ENCODE measurements around the gene OR8B2. TPM values are rescaled to one million over a fixed set of nuclear protein-coding genes. Genes with fewer than 3 reads are reported as not detected.

The OR8B2 gene
- total RNA-seq, 1 experiment from 2014 or later: not detected

GRCh38 chr11:124346311-124346955, 37.9 kb downstream of the OR8B2 start:
- no peak overlapping the region for H3K27ac ChIP-seq (ENCODE audit: low read length)
- H3F3A ChIP-seq (ENCODE audit: low read length, unreplicated experiment): no peaks in the 10 kb centered on the region
- no peaks in the 10 kb centered on the region for H3K4me1 ChIP-seq (ENCODE audit: insufficient read depth, low read length)
- no peak for DNase-seq
- H3K9me3 ChIP-seq (ENCODE audit: low read length): no peaks in the 10 kb centered on the region
- no peak overlapping the region for H2AFZ ChIP-seq (ENCODE audit: low read length)
- no peak overlapping the region for H3K9ac ChIP-seq (ENCODE audit: low read length)
- no peak overlapping the region for H3K4me2 ChIP-seq (ENCODE audit: low read length)
- TF ChIP-seq EZH2 (IDR thresholded peaks at IDR 0.05; ENCODE audit: low read length, unreplicated experiment) (no peak), EZH2phosphoT487 (IDR thresholded peaks at IDR 0.05; ENCODE audit: borderline replicate concordance, low read length) (no peak)
- TF ChIP-seq, protein P1, sequence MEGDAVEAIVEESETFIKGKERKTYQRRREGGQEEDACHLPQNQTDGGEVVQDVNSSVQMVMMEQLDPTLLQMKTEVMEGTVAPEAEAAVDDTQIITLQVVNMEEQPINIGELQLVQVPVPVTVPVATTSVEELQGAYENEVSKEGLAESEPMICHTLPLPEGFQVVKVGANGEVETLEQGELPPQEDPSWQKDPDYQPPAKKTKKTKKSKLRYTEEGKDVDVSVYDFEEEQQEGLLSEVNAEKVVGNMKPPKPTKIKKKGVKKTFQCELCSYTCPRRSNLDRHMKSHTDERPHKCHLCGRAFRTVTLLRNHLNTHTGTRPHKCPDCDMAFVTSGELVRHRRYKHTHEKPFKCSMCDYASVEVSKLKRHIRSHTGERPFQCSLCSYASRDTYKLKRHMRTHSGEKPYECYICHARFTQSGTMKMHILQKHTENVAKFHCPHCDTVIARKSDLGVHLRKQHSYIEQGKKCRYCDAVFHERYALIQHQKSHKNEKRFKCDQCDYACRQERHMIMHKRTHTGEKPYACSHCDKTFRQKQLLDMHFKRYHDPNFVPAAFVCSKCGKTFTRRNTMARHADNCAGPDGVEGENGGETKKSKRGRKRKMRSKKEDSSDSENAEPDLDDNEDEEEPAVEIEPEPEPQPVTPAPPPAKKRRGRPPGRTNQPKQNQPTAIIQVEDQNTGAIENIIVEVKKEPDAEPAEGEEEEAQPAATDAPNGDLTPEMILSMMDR (conservative IDR thresholded peaks at IDR 0.05; ENCODE audit: low read depth, low read length): no peak
- H3K4me3 ChIP-seq (ENCODE audit: low read length): no peak overlapping the region
- intact Hi-C loops (cut with micrococcal nuclease): no loop called here
- no peak for ATAC-seq
- no TSS peak for BruUV-seq (replicated peaks)
- ChIA-PET CTCF (no interaction called here), POLR2A (ENCODE audit: unreplicated experiment) (no interaction called here)
- H3K79me2 ChIP-seq (ENCODE audit: low read length): no peaks in the 10 kb centered on the region
- peaks cover 20% of the 10 kb centered on the region; the same call in 1 of the 2 replicates for H3K27me3 ChIP-seq (ENCODE audit: low read length)
- H3K36me3 ChIP-seq (ENCODE audit: low read depth, low read length): no peaks in the 10 kb centered on the region
- no peaks in the 10 kb centered on the region for H3K9me2 ChIP-seq (replicated peaks; ENCODE audit: low read length)
- no peaks in the 10 kb centered on the region for H4K20me1 ChIP-seq (ENCODE audit: low read length)

- H3K9ac ChIP-seq (ENCODE audit: low read length): no peak overlapping the region
- H3K36me3 ChIP-seq (ENCODE audit: low read depth, low read length): no peaks in the 10 kb centered on the region
- peaks cover 24% of the 10 kb centered on the region; the same call in 1 of the 2 replicates for H3K27me3 ChIP-seq (ENCODE audit: low read length)
- H3K9me2 ChIP-seq (replicated peaks; ENCODE audit: low read length): no peaks in the 10 kb centered on the region
- H3K27ac ChIP-seq (ENCODE audit: low read length): no peak overlapping the region
- H3K9me3 ChIP-seq (ENCODE audit: low read length): no peaks in the 10 kb centered on the region
- DNase-seq (no peak), ATAC-seq (no peak)
- H3K4me1 ChIP-seq (ENCODE audit: insufficient read depth, low read length): no peaks in the 10 kb centered on the region
- TF ChIP-seq, protein P1 (conservative IDR thresholded peaks at IDR 0.05; ENCODE audit: low read depth, low read length): no peak
- TF ChIP-seq EZH2phosphoT487 (IDR thresholded peaks at IDR 0.05; ENCODE audit: borderline replicate concordance, low read length) (no peak), EZH2 (IDR thresholded peaks at IDR 0.05; ENCODE audit: low read length, unreplicated experiment) (no peak)
- no peak overlapping the region for H3K4me3 ChIP-seq (ENCODE audit: low read length)
- H3K79me2 ChIP-seq (ENCODE audit: low read length): no peaks in the 10 kb centered on the region
- intact Hi-C loops (cut with micrococcal nuclease): no loop called here
- no peaks in the 10 kb centered on the region for H4K20me1 ChIP-seq (ENCODE audit: low read length)
- no peak overlapping the region for H3K4me2 ChIP-seq (ENCODE audit: low read length)
- BruUV-seq (replicated peaks): no TSS peak
- H2AFZ ChIP-seq (ENCODE audit: low read length): no peak overlapping the region
- no peaks in the 10 kb centered on the region for H3F3A ChIP-seq (ENCODE audit: low read length, unreplicated experiment)
- ChIA-PET POLR2A (ENCODE audit: unreplicated experiment) (no interaction called here), CTCF (no interaction called here)
These were observed 40.0 kb downstream of the OR8B2 start for GRCh38 chr11:124344346-124344745.

- Histone ChIP-seq H3K4me1 (ENCODE audit: insufficient read depth, low read length) (no peaks in the 10 kb centered on the region), H2AFZ (ENCODE audit: low read length) (no peak overlapping the region), H3K9me3 (ENCODE audit: low read length) (no peaks in the 10 kb centered on the region), H3K4me3 (ENCODE audit: low read length) (no peak overlapping the region), H3K9me2 (replicated peaks; ENCODE audit: low read length) (no peaks in the 10 kb centered on the region), H3K36me3 (ENCODE audit: low read depth, low read length) (no peaks in the 10 kb centered on the region), H3F3A (ENCODE audit: low read length, unreplicated experiment) (no peaks in the 10 kb centered on the region), H3K4me2 (ENCODE audit: low read length) (no peak overlapping the region), H3K79me2 (ENCODE audit: low read length) (no peaks in the 10 kb centered on the region), H3K9ac (ENCODE audit: low read length) (no peak overlapping the region), H3K27me3 (ENCODE audit: low read length) (peaks cover 12% of the 10 kb centered on the region; the same call in 1 of the 2 replicates), H4K20me1 (ENCODE audit: low read length) (no peaks in the 10 kb centered on the region), H3K27ac (ENCODE audit: low read length) (no peak overlapping the region)
- intact Hi-C loops (cut with micrococcal nuclease): no loop called here
- no peak for ATAC-seq
- no peak for TF ChIP-seq EZH2phosphoT487 (IDR thresholded peaks at IDR 0.05; ENCODE audit: borderline replicate concordance, low read length)
- TF ChIP-seq, protein P1 (conservative IDR thresholded peaks at IDR 0.05; ENCODE audit: low read depth, low read length): no peak
- no peak for TF ChIP-seq EZH2 (IDR thresholded peaks at IDR 0.05; ENCODE audit: low read length, unreplicated experiment)
- BruUV-seq (replicated peaks): no TSS peak
- CTCF ChIA-PET: no interaction called here
- POLR2A ChIA-PET (ENCODE audit: unreplicated experiment): no interaction called here
- DNase-seq: no peak
These were observed 44.2 kb downstream of the OR8B2 start for GRCh38 chr11:124340142-124340447.
